Measurements from ENCODE around the gene GPBAR1. TPM values are rescaled to one million over a fixed set of nuclear protein-coding genes. Genes with fewer than 3 reads are reported as not detected.

GPBAR1 gene
- total and polyA plus RNA-seq, 12 donors, result 0.36 to 3.7 (median 1.5) TPM

- no peak for TF ChIP-seq CTCF (IDR thresholded peaks at IDR 0.05)
- 91 to 97% methylated on average over 1 of the region's 1 CpG for WGBS, 2 donors
- intact Hi-C loops (cut with DNase I), result no loop called here
- H3K4me1 ChIP-seq, result peaks cover 0 to 36% (median 18%) of the 10 kb centered on the region in 9 donors
- H3K36me3 ChIP-seq, result peaks cover 0 to 100% (median 57%) of the 10 kb centered on the region in 9 donors
- no peak overlapping the region for H3K27ac ChIP-seq
- H3K4me3 ChIP-seq, result no peak overlapping the region
- DNase-seq, result no peak
- no peak for ATAC-seq
- H3K27me3 ChIP-seq, result no peaks in the 10 kb centered on the region
- H3K9me3 ChIP-seq, result no peaks in the 10 kb centered on the region
These were observed 21.9 kb upstream of the GPBAR1 start for GRCh38 chr2:218238887-218239286.

- peaks cover 4 to 100% (median 69%) of the 10 kb centered on the region in 9 donors for H3K36me3 ChIP-seq
These were observed 16.6 kb upstream of the GPBAR1 start for GRCh38 chr2:218244204-218244603.

GRCh38 chr2:218244665-218245064 lies 16.1 kb upstream of the GPBAR1 start:
- Histone ChIP-seq H3K27ac (peak overlapping the region in 5 of 10 donors; percentile 4 to 65 (median 35)), H3K4me1 (peaks cover 0 to 53% (median 27%) of the 10 kb centered on the region in 9 donors)
- peak in 2 of 8 donors; percentile 33 to 43 for ATAC-seq

More at GRCh38 chr2:218244204-218244603, 16.6 kb upstream of the GPBAR1 start:
- no peak for TF ChIP-seq CTCF (IDR thresholded peaks at IDR 0.05)
- peak overlapping the region in 4 of 10 donors; percentile 26 to 65 (median 46) for H3K27ac ChIP-seq
- intact Hi-C loops (cut with DNase I), result no loop called here
- H3K9me3 ChIP-seq, result no peaks in the 10 kb centered on the region
- H3K27me3 ChIP-seq, result no peaks in the 10 kb centered on the region
- WGBS, 2 donors, result 39 to 47% methylated on average over 1 of the region's 1 CpG
- no peak for DNase-seq
- ATAC-seq, result peak in 3 of 8 donors; percentile 46 to 52 (median 51)
- peaks cover 0 to 53% (median 27%) of the 10 kb centered on the region in 9 donors for H3K4me1 ChIP-seq
- no peak overlapping the region for H3K4me3 ChIP-seq

GRCh38 chr2:218245214-218245613 lies 15.6 kb upstream of the GPBAR1 start:
- Histone ChIP-seq H3K4me3 (no peak overlapping the region), H3K27me3 (no peaks in the 10 kb centered on the region), H3K4me1 (peaks cover 0 to 53% (median 27%) of the 10 kb centered on the region in 9 donors), H3K9me3 (no peaks in the 10 kb centered on the region), H3K27ac (peak overlapping the region in 6 of 10 donors; percentile 16 to 65 (median 40)), H3K36me3 (peaks cover 10 to 100% (median 69%) of the 10 kb centered on the region in 9 donors)
- TF ChIP-seq CTCF (IDR thresholded peaks at IDR 0.05), result no peak
- DNase-seq (no peak), ATAC-seq (peak; percentile 23 to 89 (median 57))
- intact Hi-C loops (cut with DNase I), result no loop called here
- 46 to 59% methylated on average over 5 of the region's 5 CpGs for WGBS, 2 donors

More at GRCh38 chr2:218244665-218245064, 16.1 kb upstream of the GPBAR1 start:
- TF ChIP-seq CTCF (IDR thresholded peaks at IDR 0.05), result no peak
- Histone ChIP-seq H3K9me3 (no peaks in the 10 kb centered on the region), H3K4me3 (no peak overlapping the region), H3K27me3 (no peaks in the 10 kb centered on the region), H3K36me3 (peaks cover 8 to 100% (median 69%) of the 10 kb centered on the region in 9 donors)
- no peak for DNase-seq
- WGBS, 2 donors, result 76 to 87% methylated on average over 2 of the region's 2 CpGs
- intact Hi-C loops (cut with DNase I), result no loop called here
